ENCODE data around the gene FNBP1. TPM values are rescaled to one million over a fixed set of nuclear protein-coding genes. Genes with fewer than 3 reads are reported as not detected.

Gene FNBP1
- total RNA-seq, 1 experiment from 2014 or later = 53.6 TPM

DNA sequence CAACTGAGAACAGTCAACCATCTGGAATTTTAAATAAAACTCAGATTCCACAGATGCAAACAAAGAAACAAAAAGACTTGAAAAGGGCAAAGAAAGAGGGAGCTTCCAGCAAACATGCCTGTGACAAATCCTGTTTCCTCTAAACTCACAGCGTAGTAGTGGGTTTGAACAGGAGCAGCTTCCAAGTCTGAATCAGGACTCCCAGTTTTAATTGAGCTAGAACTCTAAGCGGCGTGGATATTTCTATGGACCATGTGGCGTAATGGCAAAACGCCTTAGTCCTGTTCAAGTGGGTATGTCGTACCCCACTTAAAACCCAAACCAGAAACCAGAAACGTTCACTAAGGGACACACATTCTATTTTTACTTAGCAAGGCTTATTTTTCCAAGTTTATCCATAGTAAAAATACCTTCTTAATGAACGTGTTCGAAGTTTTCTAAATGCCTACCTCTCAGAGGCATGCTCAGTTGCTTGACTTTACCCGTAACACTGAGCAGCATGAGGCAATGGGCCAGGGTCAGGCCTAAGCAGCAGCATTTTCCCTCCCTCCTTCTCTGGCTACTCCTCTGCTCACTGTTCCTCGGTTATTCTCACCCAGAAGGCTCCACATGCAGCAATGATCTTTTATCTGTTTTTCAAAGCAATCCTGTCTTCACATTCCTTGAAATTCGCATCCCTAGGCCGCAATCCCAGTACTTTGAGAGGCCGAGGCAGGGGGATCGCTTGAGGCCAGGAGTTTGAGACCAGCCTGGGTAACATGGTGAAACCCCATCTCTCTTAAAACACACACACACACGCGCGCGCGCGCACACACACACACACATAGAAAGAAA is 77.9 kb downstream of the FNBP1 start:
- TF ChIP-seq SIN3A (IDR thresholded peaks at IDR 0.05; ENCODE audit: borderline replicate concordance, insufficient read depth, low read depth, low read length) (no peak), POLR2AphosphoS5 (IDR thresholded peaks at IDR 0.05; ENCODE audit: low read depth, low read length) (no peak), TCF7L2 (IDR thresholded peaks at IDR 0.05; ENCODE audit: low read depth, low read length) (no peak)
- TF ChIP-seq, protein P1, sequence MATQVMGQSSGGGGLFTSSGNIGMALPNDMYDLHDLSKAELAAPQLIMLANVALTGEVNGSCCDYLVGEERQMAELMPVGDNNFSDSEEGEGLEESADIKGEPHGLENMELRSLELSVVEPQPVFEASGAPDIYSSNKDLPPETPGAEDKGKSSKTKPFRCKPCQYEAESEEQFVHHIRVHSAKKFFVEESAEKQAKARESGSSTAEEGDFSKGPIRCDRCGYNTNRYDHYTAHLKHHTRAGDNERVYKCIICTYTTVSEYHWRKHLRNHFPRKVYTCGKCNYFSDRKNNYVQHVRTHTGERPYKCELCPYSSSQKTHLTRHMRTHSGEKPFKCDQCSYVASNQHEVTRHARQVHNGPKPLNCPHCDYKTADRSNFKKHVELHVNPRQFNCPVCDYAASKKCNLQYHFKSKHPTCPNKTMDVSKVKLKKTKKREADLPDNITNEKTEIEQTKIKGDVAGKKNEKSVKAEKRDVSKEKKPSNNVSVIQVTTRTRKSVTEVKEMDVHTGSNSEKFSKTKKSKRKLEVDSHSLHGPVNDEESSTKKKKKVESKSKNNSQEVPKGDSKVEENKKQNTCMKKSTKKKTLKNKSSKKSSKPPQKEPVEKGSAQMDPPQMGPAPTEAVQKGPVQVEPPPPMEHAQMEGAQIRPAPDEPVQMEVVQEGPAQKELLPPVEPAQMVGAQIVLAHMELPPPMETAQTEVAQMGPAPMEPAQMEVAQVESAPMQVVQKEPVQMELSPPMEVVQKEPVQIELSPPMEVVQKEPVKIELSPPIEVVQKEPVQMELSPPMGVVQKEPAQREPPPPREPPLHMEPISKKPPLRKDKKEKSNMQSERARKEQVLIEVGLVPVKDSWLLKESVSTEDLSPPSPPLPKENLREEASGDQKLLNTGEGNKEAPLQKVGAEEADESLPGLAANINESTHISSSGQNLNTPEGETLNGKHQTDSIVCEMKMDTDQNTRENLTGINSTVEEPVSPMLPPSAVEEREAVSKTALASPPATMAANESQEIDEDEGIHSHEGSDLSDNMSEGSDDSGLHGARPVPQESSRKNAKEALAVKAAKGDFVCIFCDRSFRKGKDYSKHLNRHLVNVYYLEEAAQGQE (IDR thresholded peaks at IDR 0.05; ENCODE audit: insufficient read depth in 1 of 2, low read depth in 2 of 2, low read length in 1 of 2) = no peak
- TF ChIP-seq, protein P2, sequence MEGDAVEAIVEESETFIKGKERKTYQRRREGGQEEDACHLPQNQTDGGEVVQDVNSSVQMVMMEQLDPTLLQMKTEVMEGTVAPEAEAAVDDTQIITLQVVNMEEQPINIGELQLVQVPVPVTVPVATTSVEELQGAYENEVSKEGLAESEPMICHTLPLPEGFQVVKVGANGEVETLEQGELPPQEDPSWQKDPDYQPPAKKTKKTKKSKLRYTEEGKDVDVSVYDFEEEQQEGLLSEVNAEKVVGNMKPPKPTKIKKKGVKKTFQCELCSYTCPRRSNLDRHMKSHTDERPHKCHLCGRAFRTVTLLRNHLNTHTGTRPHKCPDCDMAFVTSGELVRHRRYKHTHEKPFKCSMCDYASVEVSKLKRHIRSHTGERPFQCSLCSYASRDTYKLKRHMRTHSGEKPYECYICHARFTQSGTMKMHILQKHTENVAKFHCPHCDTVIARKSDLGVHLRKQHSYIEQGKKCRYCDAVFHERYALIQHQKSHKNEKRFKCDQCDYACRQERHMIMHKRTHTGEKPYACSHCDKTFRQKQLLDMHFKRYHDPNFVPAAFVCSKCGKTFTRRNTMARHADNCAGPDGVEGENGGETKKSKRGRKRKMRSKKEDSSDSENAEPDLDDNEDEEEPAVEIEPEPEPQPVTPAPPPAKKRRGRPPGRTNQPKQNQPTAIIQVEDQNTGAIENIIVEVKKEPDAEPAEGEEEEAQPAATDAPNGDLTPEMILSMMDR (IDR thresholded peaks at IDR 0.05) = no peak
- no peak for ATAC-seq
- DNase-seq (ENCODE audit: low read depth, low spot score) = no peak
- BruUV-seq (replicated peaks) = no TSS peak
- H3K27ac ChIP-seq (ENCODE audit: low read length) = no peak overlapping the region
- ChIA-PET CTCF (no interaction called here), POLR2A (no interaction called here)
- no peaks in the 10 kb centered on the region for H3K36me3 ChIP-seq (ENCODE audit: control insufficient read depth, insufficient read depth, low read length)
- H3K27me3 ChIP-seq (ENCODE audit: control insufficient read depth, insufficient read depth, low read length) = no peaks in the 10 kb centered on the region
- no peak overlapping the region for H3K4me3 ChIP-seq (ENCODE audit: low read depth in 2 of 2, low read length in 2 of 2)
- no peaks in the 10 kb centered on the region for H3K9me3 ChIP-seq (ENCODE audit: control insufficient read depth, insufficient read depth, low read depth, low read length)
- in situ Hi-C loops (cut with HindIII; ENCODE audit: low pct_unique_long_range_greater_than_20kb, low sequenced_read_pairs) (no loop called here), intact Hi-C loops (cut with micrococcal nuclease; ENCODE audit: unreplicated experiment) (no loop called here)
- H3K4me1 ChIP-seq (ENCODE audit: control insufficient read depth, insufficient read depth, low read length) = peaks cover 25% of the 10 kb centered on the region

- intact Hi-C loops (cut with micrococcal nuclease; ENCODE audit: unreplicated experiment) = no loop called here
- ATAC-seq (peak; percentile 78), DNase-seq (ENCODE audit: low read depth, low spot score) (no peak)
- H3K36me3 ChIP-seq (ENCODE audit: control insufficient read depth, insufficient read depth, low read length) = no peaks in the 10 kb centered on the region
- H3K27me3 ChIP-seq (ENCODE audit: control insufficient read depth, insufficient read depth, low read length) = no peaks in the 10 kb centered on the region
- H3K4me1 ChIP-seq (ENCODE audit: control insufficient read depth, insufficient read depth, low read length) = peaks cover 19% of the 10 kb centered on the region
- H3K9me3 ChIP-seq (ENCODE audit: control insufficient read depth, insufficient read depth, low read depth, low read length) = no peaks in the 10 kb centered on the region
- CTCF ChIA-PET = no interaction called here
- no TSS peak for BruUV-seq (replicated peaks)
- peak overlapping the region; percentile 69 for H3K27ac ChIP-seq (ENCODE audit: low read length)
- POLR2A ChIA-PET = no interaction called here
- peak overlapping the region; percentile 9 to 35; a peak in 3 of 4 replicates for H3K4me3 ChIP-seq (ENCODE audit: low read depth in 2 of 2, low read length in 2 of 2)
- TF ChIP-seq POLR2AphosphoS5 (IDR thresholded peaks at IDR 0.05; ENCODE audit: low read depth, low read length) (no peak), SIN3A (IDR thresholded peaks at IDR 0.05; ENCODE audit: borderline replicate concordance, insufficient read depth, low read depth, low read length) (no peak), TCF7L2 (IDR thresholded peaks at IDR 0.05; ENCODE audit: low read depth, low read length) (no peak)
- TF ChIP-seq, protein P2 (IDR thresholded peaks at IDR 0.05) = no peak
- TF ChIP-seq, protein P1 (IDR thresholded peaks at IDR 0.05; ENCODE audit: insufficient read depth in 1 of 2, low read depth in 2 of 2, low read length in 1 of 2) = no peak
- in situ Hi-C loops (cut with HindIII; ENCODE audit: low pct_unique_long_range_greater_than_20kb, low sequenced_read_pairs) = no loop called here
These were observed 79.9 kb downstream of the FNBP1 start for GRCh38 chr9:129962889-129963703.
